Testis (tissue), 2 donors: ENCODE measurements around the gene ACTL10.

Experiments
- CTCF ChIP-seq, 3 experiments: fragments of 450-650 bp in 2 of 3; fragments of 200-600 bp in 1 of 3; sonication (generic) in 1 of 3; IDR thresholded peaks; one replicate each; pipeline ENCODE4 v1.5.1; 2016 to 2019; ENCODE audit warnings: antibody characterized with exemption in 3 of 3, mild to moderate bottlenecking in 2 of 3, moderate library complexity in 1 of 3
- POLR2A ChIP-seq: fragments of 450-650 bp; IDR thresholded peaks from one replicate; pipeline ENCODE4 v1.6.1; 2017; ENCODE audit warnings: antibody characterized with exemption, mild to moderate bottlenecking, moderate library complexity

DNA sequence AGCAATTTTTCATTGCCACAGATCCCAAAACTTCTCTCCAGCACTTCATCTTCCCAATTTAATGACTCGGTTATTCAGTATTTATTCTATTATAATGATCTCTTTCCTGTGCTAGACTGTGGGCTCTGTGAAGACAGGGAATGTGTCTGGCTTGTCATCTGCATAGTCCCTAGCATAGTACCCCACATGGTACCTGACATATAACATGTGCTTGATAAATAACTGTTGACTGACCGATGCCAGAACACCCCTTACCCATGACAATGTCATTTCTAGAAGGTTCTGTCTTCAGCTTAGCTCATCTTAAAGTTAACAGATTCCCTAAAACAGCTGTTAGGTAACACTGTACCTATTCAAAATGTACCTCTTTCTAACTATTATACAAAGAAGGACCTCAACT is 49.8 kb downstream of the ACTL10 start:
- no peak for TF ChIP-seq CTCF (IDR thresholded peaks at IDR 0.05)
- no peak for TF ChIP-seq POLR2A
